Activated B cell treated with CpG ODN at 0.5 μM for 24 hours (primary cell): ENCODE measurements around the gene GART. TPM values are rescaled to one million over a fixed set of nuclear protein-coding genes. Genes with fewer than 3 reads are reported as not detected.
A peak's percentile ranks its signal among the peaks of the same experiment; 100 is the strongest.

Experiments used
- ATAC-seq: fragments of 200-7000 bp; cut with Tn5 transposase; one replicate; pipeline ENCODE4 v1.10.0; 2021; ENCODE audit warnings: low read depth, mild to moderate bottlenecking, moderate library complexity
- CTCF ChIA-PET: fragments of 350-600 bp; sonication (Branson Sonifier 250); formaldehyde crosslinking; loops from one replicate; lab custom pipeline; 2021; ENCODE audit warnings: antibody characterized with exemption; lab: Charles Lee
- POLR2A ChIA-PET: fragments of 350-600 bp; sonication (Branson Sonifier 250); formaldehyde crosslinking; loops from one replicate; lab custom pipeline; 2021; ENCODE audit warnings: antibody characterized with exemption; lab: Charles Lee
- DNase-seq: peaks from one replicate; pipeline ENCODE4 v3.0.0; 2022
- H3K27ac Mint-ChIP-seq: one replicate; pipeline ENCODE4 v1.8.0; 2020; ENCODE audit warnings: mixed read lengths
- H3K27me3 Mint-ChIP-seq: one replicate; pipeline ENCODE4 v1.8.0; 2021; ENCODE audit warnings: mixed read lengths
- H3K36me3 Mint-ChIP-seq: one replicate; pipeline ENCODE4 v1.8.0; 2021; ENCODE audit warnings: low read depth, mixed read lengths
- H3K4me1 Mint-ChIP-seq: one replicate; pipeline ENCODE4 v1.8.0; 2021; ENCODE audit warnings: mixed read lengths
- H3K4me3 Mint-ChIP-seq: one replicate; pipeline ENCODE4 v1.8.0; 2020; ENCODE audit warnings: mild to moderate bottlenecking, mixed read lengths
- H3K9me3 Mint-ChIP-seq: one replicate; pipeline ENCODE4 v1.8.0; 2020; ENCODE audit warnings: mixed read lengths
- intact Hi-C: fragments of 100-400 bp; cut with micrococcal nuclease; formaldehyde crosslinking; loops from one replicate; pipeline ENCODE4 v1.15.1; 2024
- total RNA-seq: library from RNA; stranded (reverse); gene quantifications from 2 replicates; pipeline ENCODE4 v1.2.3, GENCODE V29; 2022
- TF ChIP-seq, protein P1 (sequence below): fragments of 200-600 bp; IDR thresholded peaks from one replicate; pipeline ENCODE4 v1.8.0; 2022; ENCODE audit warnings: antibody characterized with exemption, mild to moderate bottlenecking

The GART gene
- total RNA-seq, 1 donor from 2014 or later = 106 TPM

DNA sequence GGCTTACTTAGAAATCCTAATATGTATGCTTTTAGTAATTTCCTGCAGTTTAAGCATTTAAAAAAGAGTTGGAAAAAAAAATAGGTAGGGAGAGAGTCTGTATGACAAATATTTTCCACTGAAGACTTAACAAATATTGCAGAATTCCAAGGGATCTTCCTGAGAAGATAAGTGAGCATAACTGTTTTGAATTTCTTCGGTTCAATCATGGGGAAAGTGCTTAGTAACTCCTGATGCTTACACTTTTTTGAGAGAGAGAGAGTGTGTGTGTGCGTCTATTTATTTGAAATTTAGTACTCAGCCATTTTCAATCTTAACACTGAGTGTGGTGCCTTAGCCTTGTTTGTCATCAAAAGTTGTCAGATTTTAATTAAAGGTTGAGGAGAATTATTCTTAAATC, 19.5 kb upstream of the GART start:
- peak overlapping the region; percentile 47 for H3K27ac Mint-ChIP-seq
- intact Hi-C loops = no loop called here
- ATAC-seq = no peak
- DNase-seq = no peak
- peaks cover 76% of the 10 kb centered on the region for H3K36me3 Mint-ChIP-seq
- no peak overlapping the region for H3K4me3 Mint-ChIP-seq
- POLR2A ChIA-PET = no interaction called here
- TF ChIP-seq, protein P1, sequence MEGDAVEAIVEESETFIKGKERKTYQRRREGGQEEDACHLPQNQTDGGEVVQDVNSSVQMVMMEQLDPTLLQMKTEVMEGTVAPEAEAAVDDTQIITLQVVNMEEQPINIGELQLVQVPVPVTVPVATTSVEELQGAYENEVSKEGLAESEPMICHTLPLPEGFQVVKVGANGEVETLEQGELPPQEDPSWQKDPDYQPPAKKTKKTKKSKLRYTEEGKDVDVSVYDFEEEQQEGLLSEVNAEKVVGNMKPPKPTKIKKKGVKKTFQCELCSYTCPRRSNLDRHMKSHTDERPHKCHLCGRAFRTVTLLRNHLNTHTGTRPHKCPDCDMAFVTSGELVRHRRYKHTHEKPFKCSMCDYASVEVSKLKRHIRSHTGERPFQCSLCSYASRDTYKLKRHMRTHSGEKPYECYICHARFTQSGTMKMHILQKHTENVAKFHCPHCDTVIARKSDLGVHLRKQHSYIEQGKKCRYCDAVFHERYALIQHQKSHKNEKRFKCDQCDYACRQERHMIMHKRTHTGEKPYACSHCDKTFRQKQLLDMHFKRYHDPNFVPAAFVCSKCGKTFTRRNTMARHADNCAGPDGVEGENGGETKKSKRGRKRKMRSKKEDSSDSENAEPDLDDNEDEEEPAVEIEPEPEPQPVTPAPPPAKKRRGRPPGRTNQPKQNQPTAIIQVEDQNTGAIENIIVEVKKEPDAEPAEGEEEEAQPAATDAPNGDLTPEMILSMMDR = no peak
- peaks cover 10% of the 10 kb centered on the region for H3K4me1 Mint-ChIP-seq
- no peaks in the 10 kb centered on the region for H3K9me3 Mint-ChIP-seq
- CTCF ChIA-PET = no interaction called here
- no peaks in the 10 kb centered on the region for H3K27me3 Mint-ChIP-seq

DNA sequence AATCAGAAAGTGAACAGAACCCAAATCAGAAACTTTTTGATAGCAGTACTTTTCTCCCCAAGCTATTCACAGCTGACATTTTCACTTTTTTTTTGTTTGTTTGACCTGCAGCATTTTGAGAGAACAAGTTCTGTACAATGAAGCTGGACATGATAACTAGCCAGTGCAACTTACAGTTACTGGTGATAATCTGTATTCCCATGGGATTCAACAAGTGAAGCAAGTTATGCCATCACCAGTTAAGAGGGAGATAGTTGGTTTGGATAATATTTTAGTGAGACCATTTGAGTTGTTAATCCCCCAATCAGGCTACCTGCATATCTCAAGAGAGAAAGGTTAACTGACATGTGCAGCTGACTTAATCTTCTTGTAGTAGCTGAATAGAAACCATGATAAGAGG, 19.0 kb upstream of the GART start:
- Mint-ChIP-seq H3K27ac (peak overlapping the region; percentile 47), H3K9me3 (no peaks in the 10 kb centered on the region), H3K27me3 (no peaks in the 10 kb centered on the region), H3K4me3 (no peak overlapping the region), H3K4me1 (peaks cover 12% of the 10 kb centered on the region), H3K36me3 (peaks cover 80% of the 10 kb centered on the region)
- ATAC-seq (no peak), DNase-seq (no peak)
- POLR2A ChIA-PET = no interaction called here
- TF ChIP-seq, protein P1 = no peak
- CTCF ChIA-PET = no interaction called here
- intact Hi-C loops = no loop called here

DNA sequence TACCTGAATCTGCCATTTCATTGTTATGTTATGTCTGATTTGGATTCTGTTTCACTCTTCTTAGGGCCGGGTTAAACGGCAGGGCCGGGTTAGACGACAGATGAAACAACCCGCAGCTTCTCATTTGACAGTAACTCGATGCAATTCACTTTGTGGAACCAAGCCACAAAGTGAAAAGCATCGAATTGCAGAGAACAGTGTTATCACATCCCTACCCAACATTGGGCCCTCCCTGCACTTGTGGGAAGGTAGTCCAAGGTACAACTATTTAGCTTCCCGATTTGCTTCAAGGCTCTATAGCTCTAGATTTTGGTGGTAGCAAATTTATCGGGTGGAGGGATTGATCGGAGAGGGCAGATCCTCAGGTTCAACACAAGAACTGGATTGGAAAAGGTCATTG, 17.9 kb upstream of the GART start:
- peaks cover 17% of the 10 kb centered on the region for H3K4me1 Mint-ChIP-seq
- POLR2A ChIA-PET = interaction anchor here (0.9 kb wide), 1 partner anchor 15 kb away, joined by 3 read pairs; no protein-coding TSS in a partner anchor
- no peak overlapping the region for H3K27ac Mint-ChIP-seq
- DNase-seq (no peak), ATAC-seq (no peak)
- TF ChIP-seq, protein P1 = no peak
- H3K4me3 Mint-ChIP-seq = no peak overlapping the region
- no peaks in the 10 kb centered on the region for H3K27me3 Mint-ChIP-seq
- no peaks in the 10 kb centered on the region for H3K9me3 Mint-ChIP-seq
- CTCF ChIA-PET = no interaction called here
- intact Hi-C loops = no loop called here
- H3K36me3 Mint-ChIP-seq = peaks cover 88% of the 10 kb centered on the region

DNA sequence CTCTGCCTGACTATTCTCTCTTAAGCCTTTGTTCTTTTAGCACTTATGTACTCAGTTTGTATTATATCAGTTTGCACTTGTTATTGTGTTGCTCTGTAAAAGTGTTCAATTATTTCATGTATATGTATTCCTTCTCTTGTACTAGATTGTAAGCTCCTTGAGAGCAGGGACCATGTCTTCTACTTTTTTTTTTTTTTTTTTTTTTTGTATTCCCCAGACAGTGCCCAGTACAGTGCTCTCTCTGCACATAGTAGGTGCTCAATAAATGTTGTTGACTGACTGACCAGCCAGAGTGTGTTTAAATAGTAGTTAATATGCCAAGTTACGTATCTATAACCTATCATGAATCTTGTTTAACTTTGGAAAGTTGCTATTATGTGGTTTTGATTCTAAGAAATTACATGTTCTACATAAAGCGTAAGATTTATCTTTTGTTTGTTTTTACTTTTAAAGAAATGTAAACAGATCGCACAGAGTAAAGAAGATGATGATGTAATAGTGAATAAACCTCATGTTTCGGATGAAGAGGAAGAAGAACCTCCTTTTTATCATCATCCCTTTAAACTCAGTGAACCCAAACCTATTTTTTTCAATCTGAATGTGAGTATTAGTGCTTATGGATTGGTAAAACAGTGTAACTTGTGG, 17.0 kb upstream of the GART start:
- Mint-ChIP-seq H3K9me3 (no peaks in the 10 kb centered on the region), H3K36me3 (peaks cover 91% of the 10 kb centered on the region), H3K4me3 (no peak overlapping the region), H3K27ac (no peak overlapping the region), H3K4me1 (peaks cover 22% of the 10 kb centered on the region), H3K27me3 (no peaks in the 10 kb centered on the region)
- ATAC-seq (no peak), DNase-seq (no peak)
- TF ChIP-seq, protein P1 = no peak
- CTCF ChIA-PET = no interaction called here
- intact Hi-C loops = no loop called here
- POLR2A ChIA-PET = no interaction called here

DNA sequence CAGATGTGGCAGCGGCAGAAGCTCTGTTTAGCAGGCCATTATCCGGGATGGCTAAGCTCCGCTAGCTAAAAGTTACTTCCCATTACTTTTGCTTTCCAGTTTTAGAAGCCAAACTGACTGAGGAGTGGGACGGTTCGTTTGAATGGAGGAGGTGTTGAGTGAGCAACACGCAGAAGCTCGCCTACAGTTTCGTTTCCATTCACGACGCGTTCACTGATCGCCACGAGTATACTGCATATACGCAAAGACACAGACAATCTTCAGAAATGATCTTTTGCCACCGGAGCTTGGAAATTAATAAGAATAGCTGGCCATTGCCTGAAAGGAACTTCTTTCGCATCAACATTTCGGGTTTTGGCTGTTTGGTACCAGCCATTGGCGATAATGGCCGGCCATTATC, 15.5 kb upstream of the GART start:
- ChIA-PET POLR2A (interaction anchor here (0.6 kb wide), 1 partner anchor 14 kb away, joined by 4 read pairs; no protein-coding TSS in a partner anchor), CTCF (interaction anchor here (1.0 to 1.4 kb wide), 2 partner anchors 49 to 368 kb away, joined by 3 read pairs; no protein-coding TSS in a partner anchor)
- intact Hi-C loops = no loop called here
- Mint-ChIP-seq H3K9me3 (peaks cover under 1% of the 10 kb centered on the region), H3K27me3 (no peaks in the 10 kb centered on the region), H3K4me1 (peaks cover 22% of the 10 kb centered on the region), H3K4me3 (no peak overlapping the region), H3K27ac (no peak overlapping the region), H3K36me3 (peaks cover 93% of the 10 kb centered on the region)
- DNase-seq (no peak), ATAC-seq (no peak)
- TF ChIP-seq, protein P1 = no peak
